Upper lobe of left lung (tissue), 4 donors: ENCODE measurements around the gene UBR2.

Experiments
- CTCF ChIP-seq, 6 experiments: fragments of 450-650 bp in 4 of 6; fragments of 200-600 bp in 2 of 6; sonication (generic) in 2 of 6; IDR thresholded peaks; one replicate each; pipeline ENCODE4 v1.5.1; 2016 to 2019; ENCODE audit warnings: antibody characterized with exemption in 6 of 6
- POLR2A ChIP-seq, 4 donors: fragments of 450-650 bp; IDR thresholded peaks; one replicate each; pipeline ENCODE4 v1.5.1; 2016 to 2017; ENCODE audit warnings: antibody characterized with exemption in 4 of 4, mild to moderate bottlenecking in 2 of 4
- POLR2AphosphoS5 ChIP-seq, 2 donors: sonication (generic); formaldehyde crosslinking; IDR thresholded peaks; one replicate each; pipeline ENCODE4 v1.5.1; 2017; ENCODE audit warnings: antibody characterized with exemption in 2 of 2

GRCh38 chr6:42729731-42730130 is 165.9 kb downstream of the UBR2 start:
- no peak for TF ChIP-seq POLR2AphosphoS5 (IDR thresholded peaks at IDR 0.05)
- no peak for TF ChIP-seq CTCF (IDR thresholded peaks at IDR 0.05)
- TF ChIP-seq POLR2A (IDR thresholded peaks at IDR 0.05), result no peak
